NCI-H748 (cell line): ENCODE data around the gene CDKL4.
"Not testable (repeated sequence)": the region's sequence is repeated elsewhere in the genome, so short reads cannot be mapped to it uniquely, and the experiment has no call there.

ENCODE experiments used
- DNase-seq: peaks from one replicate; lab custom pipeline; 2025; ENCODE audit not compliant: unreplicated experiment; lab: John Stamatoyannopoulos, UW

Gene CDKL4

DNA sequence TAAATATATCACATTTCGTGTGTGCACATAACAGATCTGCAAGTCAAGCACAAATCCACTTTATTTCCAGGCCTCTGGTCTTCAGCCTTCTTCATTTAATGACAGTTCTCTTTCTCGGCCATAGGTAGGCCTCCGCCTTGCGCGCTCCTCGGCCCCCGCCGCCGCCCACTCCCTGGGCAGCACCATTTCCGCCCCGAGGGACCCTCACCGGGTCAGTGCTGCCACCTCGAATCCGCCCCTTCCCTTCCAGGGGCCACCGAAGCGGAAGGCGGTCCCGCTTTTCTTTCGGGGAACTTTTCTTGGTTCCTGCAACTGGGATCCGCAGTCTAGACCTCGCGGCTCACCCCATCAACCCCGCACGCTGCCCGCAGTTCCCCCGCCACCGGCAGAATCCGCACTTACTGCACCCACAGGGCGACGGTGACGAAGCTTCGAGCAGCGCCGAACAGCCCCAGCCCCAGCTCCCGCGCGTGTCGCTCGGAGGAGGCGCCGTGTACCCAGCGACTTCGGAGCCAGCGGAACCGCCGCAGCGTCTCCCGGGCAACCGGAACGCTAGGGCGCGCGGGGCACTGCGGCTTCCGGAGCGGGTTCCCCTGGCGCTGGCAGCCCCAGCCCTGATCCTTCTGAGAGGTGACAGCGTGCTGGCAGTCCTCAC, at the start of gene CDKL4:
Gene CDKL4 (minus strand): TSS at position 502 of the 655 bp plus-strand sequence.
- DNase-seq, result no peak

DNA sequence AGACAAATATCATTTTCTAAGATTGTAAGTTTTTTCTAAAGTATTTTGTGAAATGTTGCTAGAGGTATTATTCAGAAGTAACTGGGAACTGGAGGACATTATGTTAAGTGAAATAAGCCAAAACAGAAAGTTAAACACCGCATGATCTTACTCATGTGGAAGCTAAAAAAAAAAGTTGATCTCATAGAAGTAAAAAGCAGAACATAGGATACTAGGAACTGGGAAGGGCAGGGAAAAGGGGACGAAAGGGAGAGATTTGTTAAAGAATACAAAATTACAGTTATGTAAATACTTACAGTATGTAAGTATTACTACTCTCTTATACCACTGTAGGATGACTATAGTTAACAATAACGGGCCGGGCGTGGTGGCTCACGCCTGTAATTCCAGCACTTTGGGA, 46.7 kb upstream of the CDKL4 start:
- no peak for DNase-seq

DNA sequence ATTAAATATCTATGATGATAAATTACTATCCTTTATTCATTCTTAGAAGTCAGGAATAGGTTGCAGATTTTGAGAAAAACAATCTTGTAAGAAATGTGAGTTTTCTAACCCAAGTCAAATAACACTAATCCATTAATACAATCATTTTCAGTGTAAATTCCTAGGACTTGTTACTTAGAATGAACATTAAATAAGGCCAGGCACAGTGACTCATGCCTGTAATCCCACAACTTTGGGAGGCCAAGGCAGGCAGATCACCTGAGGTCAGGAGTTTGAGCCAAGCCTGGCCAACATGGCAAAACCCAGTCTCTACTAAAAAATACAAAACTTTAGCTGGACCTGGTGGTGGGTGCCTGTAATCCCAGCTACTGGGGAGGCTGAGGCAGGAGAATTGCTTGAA, 45.8 kb upstream of the CDKL4 start:
- DNase-seq, result no peak

DNA sequence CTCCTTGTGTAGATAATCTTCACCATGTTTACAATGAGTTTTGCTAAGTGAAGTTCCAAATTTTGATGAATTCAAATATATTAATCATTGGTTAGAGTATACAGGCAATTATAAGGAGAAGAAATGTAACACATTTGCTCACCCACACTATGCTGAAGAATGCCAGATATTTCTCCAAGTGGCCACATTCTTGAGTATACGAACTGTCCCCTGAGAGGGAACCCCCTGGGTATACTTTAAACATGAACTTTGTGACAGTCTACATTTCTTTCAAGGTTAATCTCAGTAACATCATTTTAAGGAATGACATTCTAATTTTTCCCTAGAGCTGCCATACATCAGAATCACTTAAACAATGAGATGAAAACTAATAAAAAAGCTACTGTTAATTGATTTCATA, 39.8 kb upstream of the CDKL4 start:
- no peak for DNase-seq

DNA sequence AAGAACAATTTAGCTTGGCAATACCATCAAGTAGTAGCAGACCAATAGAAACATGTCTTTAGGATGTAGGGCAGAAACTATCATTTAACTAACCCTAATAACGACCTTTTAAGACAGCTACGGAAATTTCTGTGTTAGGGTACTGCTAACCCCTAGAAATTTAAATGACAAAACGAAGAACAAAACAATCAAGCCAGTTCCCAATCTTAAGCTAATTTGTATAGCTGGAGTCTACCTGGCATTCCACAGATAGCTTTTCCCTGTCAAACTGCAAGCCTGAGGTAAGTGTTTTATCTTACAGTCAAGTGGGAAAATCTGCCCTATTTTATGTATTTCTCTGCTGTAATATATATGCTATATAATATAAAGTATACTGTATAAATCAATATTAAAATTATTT, 37.6 kb upstream of the CDKL4 start:
- DNase-seq, result no peak

DNA sequence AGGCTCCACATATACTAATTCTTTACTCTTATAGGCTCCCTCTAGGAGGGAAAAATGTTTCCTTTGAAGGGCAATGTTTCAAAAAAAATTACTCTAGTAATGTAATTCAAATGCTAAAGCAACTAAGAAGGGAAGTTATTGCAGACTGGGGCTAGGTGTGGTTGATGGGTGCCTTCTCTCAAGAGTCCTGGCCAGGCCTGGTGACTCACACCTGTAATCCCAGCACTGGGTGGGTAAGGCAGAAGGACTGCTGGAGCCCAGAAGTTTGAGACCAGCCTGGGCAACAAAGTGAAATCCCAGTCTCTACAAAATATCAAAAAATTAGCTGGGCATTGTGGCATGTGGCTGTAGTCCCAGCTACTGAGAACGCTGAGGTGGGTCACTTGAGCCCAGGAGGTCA, 31.2 kb upstream of the CDKL4 start:
- no peak for DNase-seq

DNA sequence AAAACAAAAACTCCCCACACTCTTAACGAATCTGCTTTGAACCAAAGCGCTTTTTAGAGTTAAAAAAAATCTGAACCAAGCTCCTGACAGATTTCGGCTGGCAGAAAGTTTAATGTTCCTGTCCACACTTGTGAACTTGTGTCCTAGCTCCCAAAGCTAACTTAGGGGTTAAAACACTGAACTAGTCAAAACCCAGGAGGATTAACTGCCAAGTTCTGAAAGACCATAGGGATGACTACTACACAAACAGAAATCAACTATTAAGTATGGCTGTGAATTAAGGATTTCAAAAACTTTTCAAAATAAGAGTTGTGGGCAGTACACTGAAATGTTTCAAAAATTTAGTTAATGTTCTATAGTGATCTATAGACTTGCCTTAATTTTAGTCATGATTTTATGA, 26.2 kb upstream of the CDKL4 start:
- DNase-seq, result no peak

DNA sequence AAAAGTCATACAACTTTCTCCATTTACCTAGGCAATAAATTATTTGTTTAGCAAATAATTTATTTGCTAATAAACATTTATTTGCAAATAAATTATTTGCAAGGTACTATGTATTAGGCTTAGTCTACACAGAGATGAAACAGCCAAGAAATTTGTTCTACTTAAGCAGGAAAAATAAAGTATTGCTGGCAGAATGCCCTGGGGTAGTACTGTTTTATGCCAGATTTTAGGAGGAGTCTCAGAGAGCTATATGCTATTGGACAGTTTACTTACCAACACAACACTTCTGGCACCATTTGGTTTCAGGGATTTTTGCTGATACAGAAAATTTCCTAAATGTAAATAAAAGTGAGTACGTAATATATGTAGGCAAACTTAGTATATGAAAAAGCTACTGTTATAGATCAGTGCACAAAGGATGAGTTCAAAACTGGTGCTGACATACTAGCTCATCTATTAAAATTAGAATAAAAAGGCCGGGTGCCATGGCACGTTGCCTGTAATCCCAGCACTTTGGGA, 23.2 kb upstream of the CDKL4 start:
- no peak for DNase-seq

DNA sequence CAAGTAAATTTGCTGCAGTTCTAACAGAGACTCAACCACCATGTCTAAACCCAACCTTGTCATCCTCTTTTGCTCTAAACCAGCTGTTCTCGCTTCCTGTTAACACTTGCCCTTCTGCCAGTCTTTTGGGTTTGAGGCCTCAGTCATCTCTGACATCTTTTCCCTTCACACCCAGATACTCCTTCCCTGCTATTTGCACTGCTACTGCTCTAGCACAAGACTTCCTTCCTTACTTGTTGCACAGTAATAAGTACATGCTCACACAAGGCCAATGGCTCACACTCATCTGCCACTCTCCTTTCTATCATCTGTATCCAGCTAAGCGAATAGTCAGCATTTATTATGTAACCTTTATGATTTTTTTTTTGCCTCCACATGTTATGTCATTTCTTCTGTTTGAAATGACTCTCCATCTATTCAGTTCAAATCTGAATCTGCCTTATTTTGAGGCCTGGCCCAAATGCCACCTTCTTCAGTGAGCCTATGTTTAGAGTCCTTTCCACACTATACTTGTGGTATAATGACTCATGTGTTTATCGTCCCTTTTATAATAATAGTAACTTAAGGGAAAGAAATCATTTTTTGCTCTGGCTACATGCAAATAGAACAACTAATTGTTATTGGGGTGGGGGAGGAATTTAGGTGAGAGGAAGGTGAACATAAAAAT, 22.5 kb upstream of the CDKL4 start:
- DNase-seq, result no peak

DNA sequence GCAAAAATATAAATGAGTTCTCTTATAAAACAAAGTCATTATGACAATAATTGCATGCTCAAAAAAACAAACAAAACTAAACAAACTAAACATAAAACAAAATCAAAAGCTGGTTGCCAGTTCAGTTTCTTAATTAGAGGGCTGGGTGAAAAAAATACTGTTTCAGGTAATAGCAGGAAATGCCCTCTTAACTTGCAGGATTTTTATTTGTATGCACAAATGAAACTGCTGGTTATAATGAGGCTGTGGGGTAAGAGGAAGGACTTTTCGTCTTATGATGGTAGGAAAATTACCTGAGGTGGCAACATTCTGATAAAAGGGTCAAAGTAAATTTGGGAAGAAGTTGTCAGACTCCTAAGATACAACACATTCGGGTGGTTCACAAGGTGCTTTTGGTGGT, 21.5 kb upstream of the CDKL4 start:
- DNase-seq, result peak; percentile 63

DNA sequence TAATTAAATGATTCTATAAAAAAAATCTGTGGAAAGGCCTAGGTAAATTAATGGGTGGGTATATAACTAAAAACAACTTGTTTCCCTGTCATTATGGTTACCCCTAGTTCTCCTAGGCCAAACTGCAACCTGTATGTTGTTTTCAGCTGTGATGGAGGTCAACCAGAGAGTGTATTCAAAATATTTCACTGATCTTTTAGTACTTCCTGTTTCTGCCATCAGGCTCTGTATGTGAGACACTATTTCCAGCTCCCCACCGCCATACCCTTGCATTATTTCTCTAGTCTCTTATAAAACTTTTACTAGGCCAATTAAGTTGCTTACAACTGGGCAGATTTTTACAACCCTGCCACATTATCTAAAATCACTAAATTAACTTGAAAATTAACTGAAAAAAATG, 21.0 kb upstream of the CDKL4 start:
- no peak for DNase-seq

DNA sequence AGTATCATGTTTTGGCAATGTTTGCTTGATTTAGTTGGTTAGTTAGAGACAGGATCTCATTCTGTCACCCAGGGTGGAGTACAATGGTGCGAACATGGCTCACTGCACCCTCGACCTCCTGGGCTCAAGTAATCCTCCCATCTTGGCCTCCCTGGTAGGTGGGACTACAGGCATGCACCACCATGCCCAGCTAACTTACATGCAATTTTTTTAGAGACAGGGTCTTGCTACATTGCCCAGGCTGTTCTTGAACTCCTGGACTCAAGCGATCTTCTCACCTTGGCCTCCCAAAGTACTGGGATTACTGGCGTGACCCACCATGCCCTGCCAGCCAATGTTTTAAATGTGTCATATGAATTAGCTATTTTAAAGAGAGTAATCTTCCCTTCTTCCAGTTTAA, 16.3 kb upstream of the CDKL4 start:
- DNase-seq, result no peak

DNA sequence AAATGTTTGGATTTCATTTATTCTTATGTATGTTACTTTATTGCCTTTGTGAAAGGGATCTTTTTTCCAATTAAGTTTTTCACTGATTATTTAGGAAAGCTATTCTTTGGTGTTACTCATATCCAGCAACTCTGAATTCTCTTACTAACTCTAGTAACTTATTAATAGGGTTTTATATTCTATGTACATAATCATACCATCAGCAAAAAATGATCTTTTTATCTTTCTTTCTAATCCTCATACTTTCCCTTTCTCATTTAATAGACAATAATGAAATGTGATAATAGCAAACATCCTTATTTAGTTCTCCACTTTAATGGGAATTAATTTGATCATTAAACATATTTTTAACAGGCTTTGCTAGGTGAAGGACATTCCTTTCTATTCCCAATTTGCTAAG, 12.3 kb upstream of the CDKL4 start:
- no peak for DNase-seq

DNA sequence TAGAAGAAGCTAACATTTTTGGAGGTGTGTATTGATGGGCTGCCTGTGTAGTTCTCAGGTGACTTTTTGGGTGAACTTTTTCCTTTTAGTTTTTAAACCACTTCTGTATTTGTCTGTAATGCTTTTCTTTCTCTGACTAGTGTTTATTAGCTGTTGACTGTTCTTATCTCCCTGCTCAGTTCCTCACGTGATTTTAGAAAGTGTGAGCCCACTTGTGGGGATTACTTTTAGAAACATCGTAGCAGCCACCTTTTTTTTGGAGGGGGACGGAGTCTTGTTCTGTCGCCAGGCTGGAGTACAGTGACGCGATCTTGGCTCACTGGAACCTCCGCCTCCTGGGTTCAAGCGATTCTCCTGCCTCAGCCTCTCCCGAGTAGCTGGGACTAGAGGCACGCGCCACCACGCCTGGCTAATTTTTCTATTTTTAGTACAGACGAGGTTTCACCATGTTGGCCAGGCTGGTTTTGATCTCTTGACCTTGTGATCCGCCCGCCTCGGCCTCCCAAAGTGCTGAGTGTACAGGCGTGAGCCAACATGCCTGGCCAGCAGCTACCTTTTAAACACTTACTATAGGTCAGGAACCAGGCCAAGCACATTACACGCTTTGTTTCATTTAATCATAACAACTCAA, 9.2 kb upstream of the CDKL4 start:
- DNase-seq, result no peak

DNA sequence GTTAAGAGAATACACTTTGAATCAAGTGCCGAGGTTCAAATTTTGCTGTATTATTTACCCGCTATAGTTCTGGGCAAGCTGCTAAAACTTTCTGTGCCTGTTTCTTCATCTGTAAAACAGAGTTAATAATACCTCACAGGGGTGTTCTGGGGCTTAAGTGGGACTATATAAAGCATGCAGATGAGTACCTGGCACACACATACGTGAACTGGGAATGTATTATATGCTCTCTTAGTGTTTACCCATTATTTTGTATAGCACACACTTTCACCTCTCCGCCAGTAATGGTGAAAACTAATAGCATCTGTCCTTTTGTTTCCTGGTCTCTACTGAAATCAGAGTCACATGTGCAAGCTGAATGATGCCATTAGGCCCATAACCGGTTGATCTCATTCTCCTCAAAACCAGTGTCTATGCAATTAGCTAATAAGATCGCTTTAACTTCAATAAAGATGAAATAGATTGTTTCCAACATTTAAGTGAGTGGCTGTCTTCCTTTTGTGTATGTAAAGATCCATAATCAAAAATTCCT, 3.8 kb upstream of the CDKL4 start:
- peak; percentile 62 for DNase-seq

DNA sequence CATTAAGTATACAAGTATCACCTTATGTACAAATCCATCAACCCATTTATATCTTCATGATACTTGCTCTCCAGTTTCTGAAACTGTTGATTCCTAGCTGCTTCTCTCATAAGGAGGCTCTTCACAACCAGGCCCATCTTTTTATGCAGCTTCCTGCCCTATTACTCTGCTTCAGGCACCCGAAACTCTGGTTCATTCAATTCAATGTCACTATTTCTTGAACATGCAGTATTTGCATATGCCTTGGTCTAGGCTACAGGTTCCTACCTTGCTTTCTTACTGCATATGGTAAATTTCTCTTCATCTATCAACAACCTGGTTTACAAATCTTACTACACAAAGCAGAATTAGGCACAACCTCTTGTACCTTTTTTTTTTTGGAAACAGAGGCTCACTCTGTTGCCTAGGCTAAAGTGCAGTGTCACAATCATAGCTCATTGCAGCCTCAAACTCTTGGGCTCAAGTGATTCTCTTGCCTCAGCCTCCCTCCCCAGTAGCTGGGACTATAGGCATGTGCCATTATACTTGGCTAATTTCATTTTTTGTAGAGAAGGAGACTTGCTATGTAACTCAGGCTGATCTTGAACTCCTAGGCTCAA, 2.7 kb upstream of the CDKL4 start:
- DNase-seq, result no peak

DNA sequence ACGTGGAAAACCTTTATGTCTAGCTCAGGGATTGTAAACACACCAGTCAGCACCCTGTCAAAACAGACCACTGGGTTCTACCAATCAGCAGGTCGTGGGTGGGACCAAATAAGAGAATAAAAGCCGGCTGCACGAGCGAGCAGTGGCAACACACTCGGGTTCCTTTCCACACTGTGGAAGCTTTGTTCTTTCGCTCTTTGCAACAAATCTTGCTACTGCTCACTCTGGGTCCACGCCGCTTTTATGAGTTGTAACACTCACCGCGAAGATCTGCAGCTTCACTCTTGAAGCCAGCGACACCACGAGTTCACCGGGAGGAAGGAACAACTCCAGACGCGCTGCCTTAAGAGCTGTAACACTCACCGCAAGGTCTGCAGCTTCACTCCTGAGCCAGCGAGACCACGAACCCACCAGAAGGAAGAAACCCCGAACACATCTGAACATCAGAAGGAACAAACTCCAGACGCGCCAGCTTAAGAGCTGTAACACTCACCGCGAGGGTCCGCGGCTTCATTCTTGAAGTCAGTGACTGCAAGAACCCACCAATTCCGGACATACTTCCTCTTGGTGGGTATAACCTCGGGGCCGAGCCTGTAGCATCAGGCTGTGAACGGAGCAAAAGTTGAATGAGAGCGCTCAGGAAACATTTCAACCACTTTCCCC, 1.3 kb upstream of the CDKL4 start:
- DNase-seq, result not testable (repeated sequence)

DNA sequence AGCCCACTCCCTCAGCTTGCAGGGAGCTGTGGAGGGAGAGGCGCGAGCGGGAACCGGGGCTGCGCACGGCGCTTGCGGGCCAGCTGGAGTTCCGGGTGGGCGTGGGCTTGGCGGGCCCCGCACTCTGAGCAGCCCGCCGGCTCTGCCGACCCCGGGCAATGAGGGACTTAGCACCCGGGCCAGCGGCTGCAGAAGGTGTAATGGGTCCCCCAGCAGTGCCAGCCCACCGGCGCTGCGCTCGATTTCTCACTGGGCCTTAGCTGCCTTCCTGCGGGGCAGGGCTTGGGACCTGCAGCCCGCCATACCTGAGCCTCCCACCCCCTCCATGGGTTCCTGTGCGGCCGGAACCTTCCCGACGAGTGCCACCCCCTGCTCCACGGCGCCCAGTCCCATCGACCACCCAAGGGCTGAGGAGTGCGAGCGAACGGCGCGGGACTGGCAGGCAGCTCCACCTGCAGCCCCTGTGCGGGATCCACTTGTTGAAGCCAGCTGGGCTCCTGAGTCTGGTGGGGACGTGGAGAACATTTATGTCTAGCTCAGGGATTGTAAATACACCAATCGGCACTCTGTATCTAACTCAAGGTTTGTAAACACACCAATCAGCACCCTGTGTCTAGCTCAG, 582 bp upstream of the CDKL4 start:
- DNase-seq, result not testable (repeated sequence)

DNA sequence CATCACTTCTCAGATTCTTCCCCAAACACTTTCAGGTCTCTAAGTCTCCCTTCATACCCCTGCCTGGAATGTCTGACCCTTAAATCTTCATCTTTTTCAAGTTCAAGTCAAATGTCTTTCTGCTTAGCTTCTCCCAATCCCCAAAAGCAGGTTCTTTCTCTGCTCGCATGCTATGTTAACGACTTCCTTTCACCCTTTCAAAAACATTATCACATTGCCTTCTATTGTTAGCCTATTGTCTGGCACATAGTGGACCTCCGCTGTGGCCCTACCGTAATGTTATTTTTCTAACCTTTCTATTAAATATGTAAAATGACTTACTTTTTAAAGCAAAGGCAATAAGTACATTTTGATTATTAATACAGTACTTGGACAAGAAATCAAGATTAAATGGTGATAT, 2.2 kb downstream of the CDKL4 start:
- no peak for DNase-seq

DNA sequence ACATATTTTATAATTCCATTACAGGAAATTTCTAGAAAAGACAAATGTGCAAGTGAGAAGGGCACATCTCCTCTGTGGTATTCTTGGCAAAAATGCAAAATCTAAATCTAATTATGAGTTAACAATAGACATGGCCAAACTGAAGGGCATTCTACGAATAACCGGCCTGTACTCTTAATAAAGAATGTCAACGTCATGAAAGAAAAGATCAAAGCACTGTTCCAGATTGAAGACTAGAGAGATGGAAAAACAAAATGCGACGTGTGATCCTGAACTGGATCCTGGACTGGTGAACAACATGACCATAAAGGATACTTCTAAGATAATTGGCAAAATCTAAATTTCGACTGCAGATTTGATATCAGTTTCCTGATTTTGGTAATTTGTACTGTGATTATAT, 3.0 kb downstream of the CDKL4 start:
- DNase-seq, result no peak

DNA sequence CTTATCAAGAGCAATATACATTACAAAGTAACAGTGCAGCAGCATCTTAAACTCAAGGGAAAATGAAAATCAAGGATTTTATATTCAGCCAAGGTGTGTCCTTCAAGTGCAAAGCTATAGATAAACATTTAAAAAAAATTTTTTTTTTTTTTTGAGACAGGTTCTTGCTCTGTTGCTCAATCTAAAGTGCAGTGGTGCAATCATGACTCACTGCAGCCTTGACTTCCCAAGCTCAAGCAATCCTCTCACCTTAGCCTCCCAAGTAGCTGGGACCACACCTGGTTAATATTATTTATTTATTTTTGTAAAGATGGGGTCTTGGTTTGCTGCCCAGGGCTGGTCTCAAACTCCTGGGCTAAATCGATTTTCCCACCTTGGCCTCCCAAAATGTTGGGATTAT, 9.0 kb downstream of the CDKL4 start:
- DNase-seq, result no peak
